Stimulated activated naive CD4-positive, alpha-beta T cell treated with Interleukin-2 at 50 U/mL for 16 hours (primary cell): Measurements from ENCODE around the gene PAX3.

Source experiments
- DNase-seq: peaks from one replicate; lab custom pipeline; 2025; lab: John Stamatoyannopoulos, UW

Gene PAX3

GRCh38 chr2:222310747-222311318 lies 12.0 kb upstream of the PAX3 start:
- no peak for DNase-seq

GRCh38 chr2:222309766-222310165 lies 11.0 kb upstream of the PAX3 start:
- no peak for DNase-seq

- DNase-seq: no peak
Observed at GRCh38 chr2:222309361-222309760, 10.6 kb upstream of the PAX3 start.

- DNase-seq: no peak
Observed at GRCh38 chr2:222307978-222308730, 9.4 kb upstream of the PAX3 start.

- DNase-seq: no peak
Observed at GRCh38 chr2:222307143-222307756, 8.5 kb upstream of the PAX3 start.

- no peak for DNase-seq
Observed at GRCh38 chr2:222306393-222307142, 7.8 kb upstream of the PAX3 start.

- no peak for DNase-seq
Observed at GRCh38 chr2:222305516-222306392, 7.0 kb upstream of the PAX3 start.

- DNase-seq: no peak
Observed at GRCh38 chr2:222304737-222305515, 6.1 kb upstream of the PAX3 start.

- no peak for DNase-seq
Observed at GRCh38 chr2:222303828-222304736, 5.3 kb upstream of the PAX3 start.

- no peak for DNase-seq
Observed at GRCh38 chr2:222303045-222303827, 4.4 kb upstream of the PAX3 start.

- no peak for DNase-seq
Observed at GRCh38 chr2:222302178-222303018, 3.6 kb upstream of the PAX3 start.

GRCh38 chr2:222301796-222302118 lies 3.0 kb upstream of the PAX3 start:
- no peak for DNase-seq

GRCh38 chr2:222301053-222301795 lies 2.4 kb upstream of the PAX3 start:
- DNase-seq: no peak

GRCh38 chr2:222300726-222301052 lies 1.9 kb upstream of the PAX3 start:
- no peak for DNase-seq

GRCh38 chr2:222299906-222300725 lies 1.3 kb upstream of the PAX3 start:
- no peak for DNase-seq

- no peak for DNase-seq
Observed at GRCh38 chr2:222298001-222298310, 842 bp downstream of the PAX3 start.

GRCh38 chr2:222297600-222297935 lies 1.2 kb downstream of the PAX3 start:
- no peak for DNase-seq
